Fibroblast of skin of right biceps (primary cell): ENCODE results near the gene TTN.

ENCODE experiments used
- DNase-seq: peaks from one replicate; pipeline ENCODE4 v3.0.0-alpha.2; 2013

TTN gene

DNA sequence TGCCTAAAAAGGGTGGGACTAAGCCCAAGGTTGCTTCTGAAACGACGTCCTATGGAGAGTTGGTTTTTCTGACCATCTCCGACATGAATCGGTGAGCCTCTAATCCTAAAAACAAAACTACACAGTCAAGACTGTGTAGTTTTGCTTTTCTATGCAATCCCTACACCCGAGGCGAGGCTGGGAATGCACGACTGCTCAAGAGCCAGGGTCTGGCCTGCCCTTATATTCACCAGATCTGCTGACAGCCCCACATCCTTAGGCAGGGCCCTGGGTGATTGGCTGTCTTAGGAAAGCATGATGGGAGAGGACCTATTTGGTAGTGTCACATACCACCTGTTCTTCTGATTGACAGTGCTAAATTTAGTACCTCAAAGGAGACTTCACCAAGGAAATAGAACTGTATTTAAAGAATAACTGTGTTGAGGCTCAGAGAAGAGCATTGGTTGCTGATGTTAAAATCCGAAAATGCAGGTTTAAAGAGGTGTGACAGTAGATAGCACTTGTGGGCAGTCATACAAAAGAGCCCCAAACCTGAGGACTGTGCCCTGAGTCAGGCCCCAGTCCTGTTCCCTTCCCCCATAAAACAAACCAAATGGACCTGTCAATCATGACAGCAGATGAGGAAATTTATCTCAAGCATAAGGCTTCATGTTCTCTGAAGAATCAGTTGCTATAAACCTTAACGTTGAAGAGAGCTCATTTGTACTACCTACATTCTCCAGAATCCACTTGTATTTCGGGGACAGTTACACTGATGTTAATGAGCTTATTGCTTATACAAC lies at the start of gene TTN:
TSS of gene TTN (minus strand) at position 197 of the 782 bp plus-strand sequence. CDS start 2,781 bp downstream, outside the sequence.
- no peak for DNase-seq

DNA sequence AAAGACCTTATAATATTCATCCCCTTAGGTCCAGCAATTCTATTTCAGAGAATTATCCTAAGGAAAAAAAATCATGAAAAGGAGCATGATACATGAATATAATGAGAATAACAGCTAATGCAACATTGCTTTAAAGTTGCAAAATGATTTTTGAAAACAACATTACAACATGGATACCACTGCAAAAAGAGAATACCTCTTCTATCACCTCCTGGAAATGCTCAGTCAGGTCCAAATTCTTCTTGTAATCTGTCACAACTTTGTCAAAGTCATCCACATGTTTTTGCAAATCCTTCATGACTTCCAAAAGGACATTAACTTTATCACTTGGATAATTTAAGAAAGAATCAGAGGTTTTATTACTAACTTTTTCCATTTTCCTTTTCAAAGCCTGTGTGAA lies 47.9 kb upstream of the TTN start:
- no peak for DNase-seq

DNA sequence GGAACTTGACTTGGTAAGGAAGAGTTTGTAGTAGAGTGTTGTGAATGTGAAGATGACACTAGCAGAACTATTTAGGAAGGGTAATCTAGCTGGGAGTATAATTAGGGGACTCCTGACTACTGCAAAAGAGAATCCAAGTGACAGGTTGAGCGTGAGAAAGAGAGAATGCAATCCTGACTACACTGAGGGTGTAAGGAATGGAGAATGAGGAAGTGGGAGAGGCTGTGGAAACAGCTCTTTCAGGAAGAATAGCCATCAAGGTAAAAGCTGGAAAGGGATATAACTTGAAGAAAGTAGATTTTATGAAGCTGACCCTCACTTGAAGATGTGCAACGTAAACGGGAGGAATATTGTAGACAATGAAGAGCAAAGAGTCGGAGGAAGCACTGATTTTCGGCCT lies 41.1 kb upstream of the TTN start:
- no peak for DNase-seq

DNA sequence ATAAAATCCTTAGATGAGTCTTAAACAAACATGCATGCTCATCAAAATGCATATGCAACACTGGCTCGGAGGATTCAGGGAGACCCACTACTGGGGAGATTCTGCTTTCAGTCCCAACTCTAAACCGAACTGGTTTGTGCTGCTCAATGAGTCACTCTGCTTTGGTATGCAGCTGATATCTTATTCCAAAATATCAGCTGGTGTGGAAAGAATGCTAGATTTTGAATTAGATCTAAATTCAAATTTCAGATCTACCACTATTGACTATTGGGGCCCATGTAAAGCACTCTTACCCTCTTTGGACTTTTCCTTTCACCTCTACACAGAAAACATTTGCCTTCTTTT lies 39.2 kb upstream of the TTN start:
- no peak for DNase-seq

DNA sequence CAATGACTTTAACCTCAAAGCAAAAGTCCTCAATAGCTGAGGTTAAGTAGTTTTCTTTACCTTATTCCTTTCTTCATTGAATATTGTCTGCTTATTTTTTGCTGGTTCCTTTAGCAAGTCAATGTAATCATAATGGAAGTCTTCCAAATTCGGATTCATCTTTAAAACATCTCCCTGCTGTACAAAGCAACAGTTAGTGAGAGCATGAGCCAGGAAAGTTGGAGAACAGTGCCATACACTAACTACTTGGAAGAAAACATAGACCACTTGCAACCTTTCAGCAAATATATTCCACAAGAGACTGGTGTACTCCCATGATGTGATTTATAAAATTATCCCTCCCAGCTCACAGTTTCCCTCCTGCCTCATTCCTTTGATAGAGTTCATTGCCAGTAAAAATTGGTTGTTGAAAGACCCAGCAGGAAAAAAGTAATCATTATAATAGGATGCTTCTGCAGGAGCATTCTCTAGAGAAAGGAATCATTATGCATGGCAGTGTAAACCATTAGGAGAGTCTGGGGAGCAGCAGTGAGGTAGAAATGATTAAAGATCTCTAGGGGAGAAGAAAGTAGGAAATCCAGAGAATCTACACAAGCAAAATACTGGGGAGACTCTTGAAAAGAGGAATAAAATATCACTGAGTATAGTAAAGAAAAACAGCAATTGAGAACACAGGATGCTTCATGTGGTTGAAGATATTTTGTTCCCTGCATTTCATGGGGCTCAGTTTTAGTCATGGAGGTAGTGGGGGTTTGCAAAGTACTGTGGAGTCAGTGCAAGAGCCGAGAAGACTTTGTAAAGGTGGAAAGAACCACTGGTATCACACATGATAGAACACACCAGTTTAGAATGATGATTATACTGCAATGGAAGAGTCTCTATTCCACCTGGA lies 38.6 kb upstream of the TTN start:
- peak; percentile 58 for DNase-seq

- DNase-seq = no peak
Measured at GRCh38 chr2:178844701-178845100, 37.5 kb upstream of the TTN start.

GRCh38 chr2:178844269-178844668 lies 37.0 kb upstream of the TTN start:
- DNase-seq = no peak

GRCh38 chr2:178843697-178844096 lies 36.5 kb upstream of the TTN start:
- no peak for DNase-seq

- no peak for DNase-seq
Measured at GRCh38 chr2:178836807-178837206, 29.6 kb upstream of the TTN start.

GRCh38 chr2:178834086-178834485 lies 26.9 kb upstream of the TTN start:
- no peak for DNase-seq

DNA sequence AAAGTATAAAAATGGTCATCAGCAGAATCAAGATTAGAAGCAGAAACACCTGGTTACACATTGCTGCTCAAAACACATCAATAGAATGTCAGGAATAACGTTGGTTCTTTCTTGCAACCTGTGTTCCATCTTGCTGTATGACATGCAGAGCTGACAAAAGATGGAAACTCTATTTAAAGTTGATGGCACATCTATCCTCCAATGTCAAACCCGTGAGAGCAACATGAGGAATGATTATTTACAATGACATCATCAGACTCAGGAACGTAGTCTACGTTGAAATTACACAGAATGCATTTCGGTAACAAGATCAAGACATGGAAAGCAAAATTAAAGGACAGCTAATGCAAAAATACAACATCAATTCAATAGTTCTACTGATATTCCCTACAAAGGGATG lies 26.2 kb upstream of the TTN start:
- no peak for DNase-seq

DNA sequence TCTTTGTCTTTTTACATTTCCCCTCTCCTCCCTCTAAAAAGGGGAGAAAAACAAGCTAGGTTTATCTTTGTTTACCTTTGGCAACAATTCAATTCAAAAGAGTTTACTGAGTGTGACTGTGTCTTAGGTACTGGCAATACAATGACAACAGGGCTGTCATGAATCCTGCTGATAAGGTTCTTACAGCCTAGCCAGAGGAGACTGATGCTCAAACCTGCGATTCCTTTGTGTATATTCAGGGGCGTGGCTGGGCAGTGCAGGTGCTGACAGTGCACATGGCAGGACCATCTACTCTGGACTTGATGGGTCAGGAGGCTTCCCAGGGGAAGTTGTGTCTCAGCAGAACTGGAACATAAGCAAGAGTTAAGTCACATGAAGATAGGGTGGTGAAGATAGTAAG lies 23.2 kb upstream of the TTN start:
- DNase-seq = no peak

DNA sequence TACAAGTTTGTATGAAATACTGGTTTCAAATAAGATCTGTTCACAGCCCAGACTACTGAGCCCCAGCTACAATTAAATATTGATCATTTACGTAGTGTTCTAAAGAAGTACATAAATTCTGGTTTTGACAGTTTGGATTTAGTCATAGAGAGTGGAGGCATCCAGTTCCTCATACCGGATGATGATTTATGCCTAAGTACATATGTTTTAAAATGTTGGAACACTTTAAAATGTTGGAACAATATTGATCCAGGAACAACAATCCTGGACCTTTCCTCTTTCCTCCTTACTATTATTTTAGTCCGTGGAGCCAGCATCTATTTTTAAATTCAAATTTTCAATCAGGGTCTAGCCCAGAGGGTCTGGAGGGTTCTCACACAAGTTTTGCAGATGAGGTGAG lies 22.8 kb upstream of the TTN start:
- no peak for DNase-seq

DNA sequence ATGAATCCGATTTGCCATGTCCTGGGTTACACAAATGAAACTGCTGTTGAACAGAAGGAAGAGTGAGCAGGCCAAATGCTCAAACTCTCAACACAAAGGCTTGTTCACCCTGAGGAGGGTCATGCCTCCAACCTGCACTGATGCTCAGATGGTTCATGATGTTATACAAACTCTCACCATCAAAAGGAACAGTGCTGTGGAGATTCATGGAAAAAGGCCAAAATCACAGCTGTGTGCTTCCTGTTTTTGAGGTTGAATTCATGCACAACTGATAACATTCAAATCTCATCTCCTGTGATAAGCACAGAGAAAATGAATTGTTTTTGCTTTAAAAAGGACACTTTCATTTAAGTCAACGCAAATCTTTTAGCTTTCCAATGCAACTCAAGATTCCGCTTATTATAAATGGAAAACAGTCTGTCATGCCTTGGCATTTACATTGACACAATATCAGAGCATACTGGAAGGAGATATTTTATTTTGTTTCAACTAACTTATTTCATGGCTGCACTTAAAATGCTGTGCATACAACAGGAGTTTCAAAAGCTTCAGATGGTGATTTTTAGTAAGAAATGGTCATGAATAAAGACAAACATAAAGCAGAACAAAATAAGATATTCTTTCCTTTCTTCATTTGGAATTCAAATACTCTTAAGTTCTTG lies 22.2 kb upstream of the TTN start:
- no peak for DNase-seq

DNA sequence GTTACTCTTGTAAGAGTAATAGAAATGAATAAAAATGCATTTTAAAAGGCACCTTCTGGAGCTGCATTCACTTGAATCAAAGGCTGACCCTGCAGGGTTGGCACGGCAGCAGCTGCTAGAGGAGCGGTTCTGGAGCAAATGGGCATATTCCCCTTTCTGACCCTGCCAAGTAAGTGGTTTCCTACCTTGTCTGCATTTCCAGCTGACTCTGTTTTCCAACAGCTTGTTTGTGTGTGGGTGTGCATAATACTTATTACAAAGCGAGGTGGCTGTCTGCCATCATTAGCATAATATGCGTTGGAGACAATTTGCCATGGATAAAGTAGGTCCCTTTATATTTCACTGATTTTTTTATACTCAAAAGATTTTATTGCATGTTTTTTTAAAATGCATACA lies 21.3 kb upstream of the TTN start:
- DNase-seq = no peak

- DNase-seq = no peak
Measured at GRCh38 chr2:178827739-178828485, 20.7 kb upstream of the TTN start.

DNA sequence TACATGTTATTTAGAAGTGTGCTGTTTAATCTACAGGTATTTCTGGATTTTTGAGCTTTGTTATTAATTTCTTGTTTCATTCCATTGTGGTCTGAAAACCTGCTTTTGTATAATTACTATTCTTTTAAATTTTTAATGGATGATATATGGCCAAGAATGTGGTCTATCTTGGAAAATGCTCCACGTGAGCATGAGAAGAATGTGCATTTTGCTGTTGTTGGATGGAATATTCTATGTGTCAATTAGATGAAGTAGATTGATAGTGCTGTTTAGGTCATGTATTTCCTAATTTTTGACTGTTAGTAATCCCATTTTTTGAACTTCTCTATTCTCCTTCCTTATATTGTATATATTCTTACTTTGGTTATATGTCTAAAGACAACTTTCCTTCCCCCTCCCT lies 19.9 kb upstream of the TTN start:
- DNase-seq = no peak

DNA sequence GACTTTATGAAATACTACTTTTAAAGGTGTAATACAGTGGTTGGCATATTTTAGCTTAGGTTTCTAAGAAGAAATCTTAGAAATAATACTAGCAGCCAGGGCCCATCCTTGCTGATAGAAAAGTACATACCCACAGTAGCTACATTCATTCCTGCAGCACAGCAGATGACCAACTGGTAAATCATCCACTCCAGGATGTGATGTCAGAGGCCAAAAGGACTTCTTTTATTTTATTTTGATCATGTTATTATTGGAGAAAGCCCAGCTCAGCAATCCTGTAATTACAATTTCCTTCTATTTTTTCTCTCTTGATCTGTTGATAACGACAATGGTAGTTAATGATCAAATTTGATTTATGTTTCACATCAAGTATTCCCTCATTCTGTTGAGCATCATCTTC lies 18.0 kb upstream of the TTN start:
- peak; percentile 46 for DNase-seq

DNA sequence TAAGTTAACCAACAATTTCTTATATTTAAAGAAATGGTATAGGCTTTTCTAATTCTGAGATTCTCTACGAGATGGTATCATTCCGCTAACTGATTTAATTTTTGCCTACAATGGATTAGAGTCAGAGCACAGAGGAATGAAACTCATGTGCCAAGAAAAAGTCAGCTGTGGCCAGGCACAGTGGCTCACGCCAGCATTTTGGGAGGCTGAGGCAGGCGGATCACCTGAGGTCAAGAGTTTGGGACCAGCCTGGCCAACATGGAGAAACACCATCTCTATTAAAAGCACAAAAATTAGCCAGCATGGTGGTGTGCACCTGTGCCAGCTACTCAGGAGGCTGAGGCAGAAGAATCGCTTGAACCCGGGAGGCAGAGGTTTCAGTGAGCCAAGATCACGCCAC lies 17.0 kb upstream of the TTN start:
- no peak for DNase-seq

- no peak for DNase-seq
Measured at GRCh38 chr2:178819992-178820391, 12.8 kb upstream of the TTN start.

GRCh38 chr2:178819147-178819875 lies 12.1 kb upstream of the TTN start:
- DNase-seq = peak; percentile 4

GRCh38 chr2:178811901-178812300 lies 4.7 kb upstream of the TTN start:
- DNase-seq = no peak
